Activated CD8-positive, alpha-beta memory T cell treated with anti-CD3 and anti-CD28 coated beads for 1 hour (primary cell): ENCODE measurements around the gene ADAMTS17.

ENCODE experiments used
- DNase-seq, 2 donors: peaks; one replicate each; pipeline ENCODE4 v3.0.0-alpha.2; 2020; ENCODE audit warnings: low read depth in 1 of 2; ENCODE audit errors: extremely low read depth in 1 of 2

ADAMTS17 gene

GRCh38 chr15:99963096-99963825, 378.5 kb downstream of the ADAMTS17 start:
- no peak for DNase-seq

- no peak for DNase-seq
Measured at GRCh38 chr15:99962006-99962561, 379.7 kb downstream of the ADAMTS17 start.

GRCh38 chr15:99961011-99961441, 380.7 kb downstream of the ADAMTS17 start:
- no peak for DNase-seq

GRCh38 chr15:99959326-99959725, 382.4 kb downstream of the ADAMTS17 start:
- DNase-seq: no peak

GRCh38 chr15:99958426-99959097, 383.2 kb downstream of the ADAMTS17 start:
- DNase-seq: no peak

- DNase-seq: no peak
Measured at GRCh38 chr15:99957642-99958013, 384.1 kb downstream of the ADAMTS17 start.

- DNase-seq: no peak
Measured at GRCh38 chr15:99956820-99957641, 384.7 kb downstream of the ADAMTS17 start.

GRCh38 chr15:99956022-99956775, 385.6 kb downstream of the ADAMTS17 start:
- DNase-seq: no peak

- DNase-seq: no peak
Measured at GRCh38 chr15:99955532-99955931, 386.2 kb downstream of the ADAMTS17 start.

- no peak for DNase-seq
Measured at GRCh38 chr15:99955181-99955525, 386.6 kb downstream of the ADAMTS17 start.

- no peak for DNase-seq
Measured at GRCh38 chr15:99954361-99955180, 387.2 kb downstream of the ADAMTS17 start.

GRCh38 chr15:99953886-99954285, 387.9 kb downstream of the ADAMTS17 start:
- no peak for DNase-seq

- DNase-seq: no peak
Measured at GRCh38 chr15:99951511-99951910, 390.3 kb downstream of the ADAMTS17 start.

GRCh38 chr15:99944131-99944530, 397.6 kb downstream of the ADAMTS17 start:
- DNase-seq: no peak

GRCh38 chr15:99943466-99943865, 398.3 kb downstream of the ADAMTS17 start:
- DNase-seq: no peak

- no peak for DNase-seq
Measured at GRCh38 chr15:99932676-99933402, 408.9 kb downstream of the ADAMTS17 start.

- DNase-seq: no peak
Measured at GRCh38 chr15:99931703-99932603, 409.8 kb downstream of the ADAMTS17 start.

GRCh38 chr15:99930696-99931095, 411.1 kb downstream of the ADAMTS17 start:
- DNase-seq: no peak
